Measurements from ENCODE around the gene GRM6. TPM values are rescaled to one million over a fixed set of nuclear protein-coding genes. Genes with fewer than 3 reads are reported as not detected.

The GRM6 gene
- total RNA-seq, 1 donor from 2014 or later, result not detected

- Mint-ChIP-seq H3K27ac (ENCODE audit: unreplicated experiment) (no peak overlapping the region), H3K36me3 (ENCODE audit: low read depth) (no peaks in the 10 kb centered on the region), H3K4me1 (no peaks in the 10 kb centered on the region), H3K27me3 (ENCODE audit: low read depth) (peaks cover 2% of the 10 kb centered on the region), H3K4me3 (no peak overlapping the region), H3K9me3 (peaks cover 2% of the 10 kb centered on the region)
- DNase-seq (ENCODE audit: low read depth, low spot score), result no peak
- TF ChIP-seq CTCF (conservative IDR thresholded peaks at IDR 0.05), result no peak
Measured at GRCh38 chr5:178983728-178984127, 11.4 kb downstream of the GRM6 start.

GRCh38 chr5:178982941-178983340, 12.2 kb downstream of the GRM6 start:
- H3K4me3 Mint-ChIP-seq, result no peak overlapping the region
- H3K27me3 Mint-ChIP-seq (ENCODE audit: low read depth), result no peaks in the 10 kb centered on the region

GRCh38 chr5:178981381-178981780, 13.7 kb downstream of the GRM6 start:
- Mint-ChIP-seq H3K36me3 (ENCODE audit: low read depth) (peaks cover 2% of the 10 kb centered on the region), H3K4me3 (no peak overlapping the region), H3K9me3 (peaks cover 7% of the 10 kb centered on the region), H3K4me1 (no peaks in the 10 kb centered on the region), H3K27ac (ENCODE audit: unreplicated experiment) (no peak overlapping the region), H3K27me3 (ENCODE audit: low read depth) (peaks cover 2% of the 10 kb centered on the region)
- no peak for DNase-seq (ENCODE audit: low read depth, low spot score)
- TF ChIP-seq CTCF (conservative IDR thresholded peaks at IDR 0.05), result no peak

More at GRCh38 chr5:178982941-178983340, 12.2 kb downstream of the GRM6 start:
- H3K36me3 Mint-ChIP-seq (ENCODE audit: low read depth), result peaks cover under 1% of the 10 kb centered on the region
- no peak overlapping the region for H3K27ac Mint-ChIP-seq (ENCODE audit: unreplicated experiment)
- DNase-seq (ENCODE audit: low read depth, low spot score), result no peak
- no peaks in the 10 kb centered on the region for H3K4me1 Mint-ChIP-seq
- no peak for TF ChIP-seq CTCF (conservative IDR thresholded peaks at IDR 0.05)
- H3K9me3 Mint-ChIP-seq, result peaks cover 1% of the 10 kb centered on the region

- Mint-ChIP-seq H3K4me3 (no peak overlapping the region), H3K4me1 (no peaks in the 10 kb centered on the region), H3K27me3 (ENCODE audit: low read depth) (no peaks in the 10 kb centered on the region), H3K9me3 (peaks cover 39% of the 10 kb centered on the region), H3K27ac (ENCODE audit: unreplicated experiment) (no peak overlapping the region), H3K36me3 (ENCODE audit: low read depth) (peaks cover 41% of the 10 kb centered on the region)
- TF ChIP-seq CTCF (conservative IDR thresholded peaks at IDR 0.05), result no peak
- no peak for DNase-seq (ENCODE audit: low read depth, low spot score)
Measured at GRCh38 chr5:178965465-178966055, 29.6 kb downstream of the GRM6 start.

GRCh38 chr5:178941361-178941760, 53.8 kb downstream of the GRM6 start:
- H3K4me3 Mint-ChIP-seq, result no peak overlapping the region
- peaks cover 5% of the 10 kb centered on the region for H3K27me3 Mint-ChIP-seq (ENCODE audit: low read depth)
- peaks cover 42% of the 10 kb centered on the region for H3K36me3 Mint-ChIP-seq (ENCODE audit: low read depth)
- H3K4me1 Mint-ChIP-seq, result no peaks in the 10 kb centered on the region
- H3K27ac Mint-ChIP-seq (ENCODE audit: unreplicated experiment), result no peak overlapping the region
- no peak for DNase-seq (ENCODE audit: low read depth, low spot score)
- peaks cover 42% of the 10 kb centered on the region for H3K9me3 Mint-ChIP-seq
- no peak for TF ChIP-seq CTCF (conservative IDR thresholded peaks at IDR 0.05)
